OCI-LY7 (cell line): ENCODE data around the gene RSKR.

ENCODE experiments used
- EZH2phosphoT487 ChIP-seq: fragments of 200-600 bp; sonication (generic); IDR thresholded peaks from 2 replicates; pipeline ENCODE4 v1.6.1; 2018; ENCODE audit warnings: low read depth, borderline replicate concordance, mild to moderate bottlenecking, mixed run types, antibody characterized with exemption, low read length, moderate library complexity, mixed read lengths
- TF ChIP-seq, protein P1 (sequence below): fragments of 200-600 bp; sonication (generic); conservative IDR thresholded peaks from 2 replicates; pipeline ENCODE4 v1.5.1; 2014; ENCODE audit warnings: mild to moderate bottlenecking, antibody characterized with exemption, low read length, moderate library complexity, mixed read lengths

DNA sequence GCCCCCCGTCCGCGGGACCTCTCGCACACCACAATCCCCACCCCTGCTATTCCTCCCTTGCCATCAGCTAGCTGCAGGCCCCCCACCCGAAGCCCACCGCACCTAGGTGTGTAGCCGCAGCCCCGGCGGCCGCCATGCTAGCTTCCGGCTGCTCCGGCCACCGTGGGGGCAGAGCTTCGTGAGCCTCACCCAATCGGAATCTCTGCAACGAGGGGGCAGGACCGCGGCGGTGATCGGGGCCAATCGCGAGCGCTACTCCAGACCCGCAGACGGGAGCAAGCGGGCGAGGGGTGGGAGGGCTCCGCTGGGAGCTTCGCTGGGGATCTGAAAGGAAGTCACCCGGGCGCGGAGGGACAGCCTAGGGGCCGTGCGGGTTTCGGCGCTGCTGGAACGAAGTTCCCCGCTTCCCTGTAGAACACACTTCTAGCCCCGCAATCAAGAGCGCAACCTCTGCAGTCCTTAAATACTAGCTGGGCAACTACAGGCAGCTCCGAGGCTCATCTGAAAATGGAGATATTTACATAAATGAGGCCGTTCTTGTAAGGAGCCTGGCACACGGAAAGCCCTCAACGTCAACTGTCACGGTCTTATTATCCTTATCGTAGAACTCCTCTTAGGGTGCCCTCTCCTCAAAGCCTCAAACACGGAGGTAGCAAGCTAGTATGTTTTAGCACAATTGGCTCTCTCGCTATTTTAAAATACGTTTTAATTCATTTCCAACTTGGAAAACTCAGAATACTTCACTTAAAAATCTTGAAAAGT lies 42.4 kb downstream of the RSKR start, which contains the start of gene PIGS:
- TF ChIP-seq, protein P1, sequence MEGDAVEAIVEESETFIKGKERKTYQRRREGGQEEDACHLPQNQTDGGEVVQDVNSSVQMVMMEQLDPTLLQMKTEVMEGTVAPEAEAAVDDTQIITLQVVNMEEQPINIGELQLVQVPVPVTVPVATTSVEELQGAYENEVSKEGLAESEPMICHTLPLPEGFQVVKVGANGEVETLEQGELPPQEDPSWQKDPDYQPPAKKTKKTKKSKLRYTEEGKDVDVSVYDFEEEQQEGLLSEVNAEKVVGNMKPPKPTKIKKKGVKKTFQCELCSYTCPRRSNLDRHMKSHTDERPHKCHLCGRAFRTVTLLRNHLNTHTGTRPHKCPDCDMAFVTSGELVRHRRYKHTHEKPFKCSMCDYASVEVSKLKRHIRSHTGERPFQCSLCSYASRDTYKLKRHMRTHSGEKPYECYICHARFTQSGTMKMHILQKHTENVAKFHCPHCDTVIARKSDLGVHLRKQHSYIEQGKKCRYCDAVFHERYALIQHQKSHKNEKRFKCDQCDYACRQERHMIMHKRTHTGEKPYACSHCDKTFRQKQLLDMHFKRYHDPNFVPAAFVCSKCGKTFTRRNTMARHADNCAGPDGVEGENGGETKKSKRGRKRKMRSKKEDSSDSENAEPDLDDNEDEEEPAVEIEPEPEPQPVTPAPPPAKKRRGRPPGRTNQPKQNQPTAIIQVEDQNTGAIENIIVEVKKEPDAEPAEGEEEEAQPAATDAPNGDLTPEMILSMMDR, result no peak
- no peak for TF ChIP-seq EZH2phosphoT487
